NAMALWA (cell line): ENCODE measurements around the gene DCUN1D1.

Experiments used
- DNase-seq: peaks from one replicate; pipeline ENCODE4 v3.0.0-alpha.2; 2015; ENCODE audit warnings: low spot score

Gene DCUN1D1

DNA sequence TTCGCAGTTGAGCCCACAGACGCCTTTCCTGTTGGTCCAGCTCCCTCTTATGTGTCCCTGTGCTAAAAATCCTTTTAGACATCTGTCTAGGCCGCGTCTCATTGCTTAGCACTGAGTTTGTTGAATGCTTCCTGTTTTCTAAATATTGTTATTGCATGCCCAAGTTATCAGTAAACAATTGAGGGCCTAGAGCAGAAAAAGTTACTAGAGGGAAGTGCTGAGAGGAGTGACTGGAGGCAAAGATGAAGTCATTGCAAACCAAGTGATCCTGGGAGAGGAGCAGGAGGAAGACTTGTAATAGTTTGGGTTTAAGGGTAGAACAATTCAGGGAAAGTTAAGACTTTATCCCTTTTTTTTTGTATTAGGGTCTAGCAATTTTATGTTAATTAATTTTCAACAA, 88.1 kb downstream of the DCUN1D1 start:
- no peak for DNase-seq

DNA sequence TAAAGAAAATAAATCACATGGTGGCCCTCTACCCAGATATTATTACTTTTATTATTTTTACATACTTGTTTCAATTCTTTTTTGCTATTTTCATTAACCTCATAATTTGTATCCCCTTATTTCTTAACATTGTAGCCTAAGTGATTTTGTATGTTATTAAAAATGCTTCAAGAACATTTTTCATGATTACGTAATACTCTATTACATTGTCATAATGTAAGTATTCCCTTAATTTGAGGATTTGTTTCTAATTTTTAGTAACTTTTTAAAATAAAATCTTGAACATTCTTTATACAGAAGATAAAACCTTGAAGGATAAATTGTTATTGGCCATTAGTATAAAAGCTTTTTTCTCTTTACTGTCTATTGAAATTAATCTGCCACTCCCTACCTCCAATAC, 89.0 kb downstream of the DCUN1D1 start:
- no peak for DNase-seq

DNA sequence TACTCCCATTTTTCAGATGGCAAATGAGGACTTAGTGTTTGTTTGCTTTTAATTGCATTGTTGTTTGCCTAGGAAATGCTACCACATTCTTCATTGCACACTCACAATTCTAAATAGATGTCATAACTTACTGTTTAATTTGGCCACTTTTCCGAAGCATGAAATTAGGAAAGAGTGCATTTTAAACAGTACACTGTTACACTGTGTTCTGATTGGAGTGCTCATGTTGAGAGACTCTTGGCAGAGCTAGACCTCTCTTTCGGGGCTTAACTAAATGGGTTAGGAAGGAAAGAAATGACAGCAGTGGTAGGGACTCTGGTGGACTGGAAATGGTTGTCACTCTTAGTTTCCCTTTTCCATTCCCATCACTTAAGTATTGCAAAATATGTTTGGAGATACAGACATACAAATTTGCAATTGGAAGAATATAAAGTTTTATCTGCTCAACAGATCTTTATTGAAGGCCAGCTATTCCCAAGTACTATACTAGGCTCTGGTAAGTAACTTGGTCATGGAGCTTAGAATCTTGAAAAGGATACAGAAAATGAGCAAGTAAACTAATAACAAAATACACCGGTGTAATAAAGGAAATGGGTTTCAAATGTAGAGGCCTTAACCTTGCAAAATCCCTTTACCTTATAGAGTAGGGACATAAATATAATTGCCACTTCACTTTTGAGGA, 90.2 kb downstream of the DCUN1D1 start:
- DNase-seq, result no peak
